ENCODE data around the gene BRINP1. TPM values are rescaled to one million over a fixed set of nuclear protein-coding genes. Genes with fewer than 3 reads are reported as not detected.

BRINP1 gene
- polyA plus RNA-seq, 1 experiment, result not detected

DNA sequence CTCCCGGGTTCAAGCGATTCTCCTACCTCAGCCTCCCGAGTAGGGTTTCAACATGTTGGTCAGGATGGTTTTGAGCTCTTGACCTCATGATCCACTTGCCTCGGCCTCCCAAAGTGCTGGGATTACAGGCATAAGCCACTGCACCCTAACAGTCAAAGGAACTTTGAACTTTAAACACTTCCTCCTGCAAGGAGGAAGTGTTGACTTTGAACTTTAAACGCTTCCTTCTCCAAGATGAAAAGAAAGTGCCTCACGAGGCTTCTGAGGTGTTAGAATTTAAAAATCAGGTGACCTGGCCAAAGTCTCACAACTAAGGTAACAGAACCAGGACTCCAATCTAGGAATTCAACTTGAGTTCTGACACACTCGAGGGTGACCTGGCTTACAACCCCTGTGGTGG lies 150.9 kb downstream of the BRINP1 start:
- DNase-seq (ENCODE audit: low read depth, low spot score), result no peak

DNA sequence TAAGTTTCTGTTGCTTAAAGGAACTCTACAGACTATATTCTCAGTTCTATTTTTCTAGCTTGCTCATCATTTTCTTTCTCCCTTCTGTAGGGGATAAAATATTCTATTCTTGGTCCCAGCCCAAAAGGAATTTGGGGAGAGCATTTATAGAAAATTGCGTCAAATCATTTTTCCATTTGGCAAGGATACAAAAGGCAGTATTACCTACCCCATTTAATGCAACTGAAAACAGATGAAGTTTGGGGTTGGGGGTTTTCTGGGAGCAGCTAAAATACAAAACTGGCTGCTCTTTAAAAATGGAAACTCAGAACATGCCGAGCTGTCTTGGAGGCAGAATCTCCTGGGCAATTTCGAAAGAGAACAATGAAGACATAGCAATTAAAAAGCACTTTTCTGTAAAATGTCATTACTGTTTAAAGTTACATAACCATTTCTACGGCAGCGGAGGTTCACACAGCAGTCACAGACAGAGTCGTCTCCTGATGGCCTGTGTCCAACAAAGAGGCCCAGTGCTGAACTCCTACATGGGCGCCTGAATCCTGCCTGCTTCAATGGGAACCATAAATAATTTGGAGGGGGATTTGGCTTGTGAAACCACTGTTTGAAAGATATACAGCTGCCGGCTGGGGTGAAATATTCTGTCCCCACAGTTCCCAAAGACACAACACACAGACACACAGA lies 152.4 kb downstream of the BRINP1 start:
- peaks cover 3% of the 10 kb centered on the region for H3K9me3 ChIP-seq (ENCODE audit: control insufficient read depth, insufficient read depth, low read length)

More for the DNA sequence above, 150.9 kb downstream of the BRINP1 start:
- CTCF ChIA-PET, result no interaction called here
- H3K27me3 ChIP-seq (ENCODE audit: control insufficient read depth, insufficient read depth, low read length), result no peaks in the 10 kb centered on the region
- POLR2A ChIA-PET, result no interaction called here
- peaks cover 3% of the 10 kb centered on the region for H3K9me3 ChIP-seq (ENCODE audit: control insufficient read depth, insufficient read depth, low read length)
- H3K27ac ChIP-seq (ENCODE audit: low read depth, low read length), result no peak overlapping the region
- H3K4me3 ChIP-seq (ENCODE audit: low read depth, low read length), result no peak overlapping the region
- TF ChIP-seq, protein P1, sequence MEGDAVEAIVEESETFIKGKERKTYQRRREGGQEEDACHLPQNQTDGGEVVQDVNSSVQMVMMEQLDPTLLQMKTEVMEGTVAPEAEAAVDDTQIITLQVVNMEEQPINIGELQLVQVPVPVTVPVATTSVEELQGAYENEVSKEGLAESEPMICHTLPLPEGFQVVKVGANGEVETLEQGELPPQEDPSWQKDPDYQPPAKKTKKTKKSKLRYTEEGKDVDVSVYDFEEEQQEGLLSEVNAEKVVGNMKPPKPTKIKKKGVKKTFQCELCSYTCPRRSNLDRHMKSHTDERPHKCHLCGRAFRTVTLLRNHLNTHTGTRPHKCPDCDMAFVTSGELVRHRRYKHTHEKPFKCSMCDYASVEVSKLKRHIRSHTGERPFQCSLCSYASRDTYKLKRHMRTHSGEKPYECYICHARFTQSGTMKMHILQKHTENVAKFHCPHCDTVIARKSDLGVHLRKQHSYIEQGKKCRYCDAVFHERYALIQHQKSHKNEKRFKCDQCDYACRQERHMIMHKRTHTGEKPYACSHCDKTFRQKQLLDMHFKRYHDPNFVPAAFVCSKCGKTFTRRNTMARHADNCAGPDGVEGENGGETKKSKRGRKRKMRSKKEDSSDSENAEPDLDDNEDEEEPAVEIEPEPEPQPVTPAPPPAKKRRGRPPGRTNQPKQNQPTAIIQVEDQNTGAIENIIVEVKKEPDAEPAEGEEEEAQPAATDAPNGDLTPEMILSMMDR (IDR thresholded peaks at IDR 0.05; ENCODE audit: low read depth, low read length), result no peak

DNA sequence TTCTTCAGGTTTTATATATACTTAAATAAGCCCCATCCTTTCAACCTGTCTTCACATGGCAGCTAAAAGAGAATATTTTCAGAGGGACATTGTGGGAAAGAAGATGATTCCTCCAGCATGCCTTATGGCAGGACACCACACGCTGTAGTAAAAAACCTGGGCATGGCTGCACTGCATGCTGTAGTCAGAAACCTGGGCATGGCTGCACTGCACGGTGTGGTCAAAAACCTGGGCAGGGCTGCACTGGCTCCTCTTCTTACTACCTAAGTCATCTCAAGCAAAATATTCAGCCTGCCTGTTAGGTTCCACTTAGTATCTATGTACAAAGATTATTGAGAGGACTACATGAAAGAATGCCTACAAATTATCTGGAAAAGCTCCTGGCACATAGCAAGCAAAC lies 153.6 kb downstream of the BRINP1 start:
- Histone ChIP-seq H3K27me3 (ENCODE audit: control insufficient read depth, insufficient read depth, low read length) (no peaks in the 10 kb centered on the region), H3K4me3 (ENCODE audit: low read depth, low read length) (no peak overlapping the region), H3K27ac (ENCODE audit: low read depth, low read length) (no peak overlapping the region), H3K9me3 (ENCODE audit: control insufficient read depth, insufficient read depth, low read length) (peaks cover 3% of the 10 kb centered on the region)
- ChIA-PET POLR2A (no interaction called here), CTCF (no interaction called here)
- TF ChIP-seq, protein P1 (IDR thresholded peaks at IDR 0.05; ENCODE audit: low read depth, low read length), result no peak
- no peak for DNase-seq (ENCODE audit: low read depth, low spot score)

More for the DNA sequence above, 152.4 kb downstream of the BRINP1 start:
- POLR2A ChIA-PET, result no interaction called here
- H3K27me3 ChIP-seq (ENCODE audit: control insufficient read depth, insufficient read depth, low read length), result no peaks in the 10 kb centered on the region
- H3K27ac ChIP-seq (ENCODE audit: low read depth, low read length), result no peak overlapping the region
- CTCF ChIA-PET, result no interaction called here
- TF ChIP-seq, protein P1 (IDR thresholded peaks at IDR 0.05; ENCODE audit: low read depth, low read length), result no peak
- no peak for DNase-seq (ENCODE audit: low read depth, low spot score)
- H3K4me3 ChIP-seq (ENCODE audit: low read depth, low read length), result no peak overlapping the region

DNA sequence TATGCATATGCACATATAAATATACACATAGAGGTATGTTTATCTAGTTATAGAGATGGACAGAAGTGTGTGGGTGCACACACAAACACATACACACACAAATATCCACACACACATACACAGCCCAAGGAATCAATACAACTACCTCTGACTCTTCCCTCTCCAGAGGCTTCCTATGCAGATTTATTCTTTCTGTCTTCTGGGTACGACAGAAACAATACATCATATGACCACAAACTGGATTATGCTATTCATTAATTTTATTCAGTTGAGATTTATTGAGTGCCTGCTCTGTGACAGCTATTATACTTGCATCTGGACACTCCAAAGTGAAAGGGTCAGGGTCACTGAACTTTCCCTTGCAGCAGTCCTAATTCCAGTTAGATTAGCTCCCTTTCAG lies 155.8 kb downstream of the BRINP1 start:
- Histone ChIP-seq H3K9me3 (ENCODE audit: control insufficient read depth, insufficient read depth, low read length) (peaks cover 10% of the 10 kb centered on the region), H3K27me3 (ENCODE audit: control insufficient read depth, insufficient read depth, low read length) (no peaks in the 10 kb centered on the region), H3K4me3 (ENCODE audit: low read depth, low read length) (no peak overlapping the region), H3K27ac (ENCODE audit: low read depth, low read length) (no peak overlapping the region)
- CTCF ChIA-PET, result no interaction called here
- POLR2A ChIA-PET, result no interaction called here
- TF ChIP-seq, protein P1 (IDR thresholded peaks at IDR 0.05; ENCODE audit: low read depth, low read length), result no peak
- no peak for DNase-seq (ENCODE audit: low read depth, low spot score)

DNA sequence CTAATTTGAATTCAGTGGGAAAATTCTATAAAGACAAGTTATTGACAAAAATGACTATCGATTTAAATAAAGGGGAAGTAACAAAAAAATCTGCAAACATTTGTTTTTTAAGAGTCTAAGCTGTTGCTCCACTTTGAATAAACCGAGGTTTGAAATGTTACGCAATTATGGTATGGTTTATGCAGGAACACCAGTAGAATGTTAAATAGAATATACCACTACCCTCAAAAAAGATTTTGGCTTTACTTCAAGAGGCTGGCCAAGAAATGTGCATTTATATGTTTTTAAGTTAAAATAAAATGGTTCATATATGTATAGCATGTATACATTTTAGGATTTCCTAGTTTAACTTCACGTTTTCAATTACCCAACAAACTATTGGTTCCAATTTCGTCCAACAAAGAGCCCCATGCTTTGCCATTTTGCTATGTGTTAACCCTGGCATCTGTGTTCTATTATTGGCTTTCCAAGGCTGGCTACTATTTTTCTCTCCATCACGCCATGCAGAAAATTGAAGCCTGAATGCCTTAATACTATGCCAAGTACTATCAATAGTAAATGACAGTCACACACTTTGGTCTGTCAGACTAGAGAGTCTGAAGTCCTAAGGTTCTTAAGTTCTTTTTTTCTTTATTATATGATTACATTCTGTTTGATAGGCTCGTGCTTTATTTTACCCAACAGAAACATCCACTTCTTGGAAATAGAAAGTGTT lies 171.2 kb downstream of the BRINP1 start:
- no peak overlapping the region for H3K27ac ChIP-seq (ENCODE audit: low read depth, low read length)
- no peaks in the 10 kb centered on the region for H3K27me3 ChIP-seq (ENCODE audit: control insufficient read depth, insufficient read depth, low read length)
- ChIA-PET POLR2A (no interaction called here), CTCF (no interaction called here)
- no peak for DNase-seq (ENCODE audit: low read depth, low spot score)
- H3K4me3 ChIP-seq (ENCODE audit: low read depth, low read length), result no peak overlapping the region
- TF ChIP-seq, protein P1 (IDR thresholded peaks at IDR 0.05; ENCODE audit: low read depth, low read length), result no peak
- H3K9me3 ChIP-seq (ENCODE audit: control insufficient read depth, insufficient read depth, low read length), result peaks cover 5% of the 10 kb centered on the region; the same call in 1 of the 2 replicates
